Activated CD4-positive, alpha-beta T cell treated with anti-CD3 and anti-CD28 coated beads, Interleukin-2, amount 10 ng/mL, durations not matched to agents 7 days and 5 days (primary cell): ENCODE results near the gene VIPR1. TPM values are rescaled to one million over a fixed set of nuclear protein-coding genes. Genes with fewer than 3 reads are reported as not detected.
A peak's percentile ranks its signal among the peaks of the same experiment; 100 is the strongest.

ENCODE experiments used
- CTCF ChIA-PET: fragments of 350-600 bp; sonication (Branson Sonifier 250); formaldehyde crosslinking; loops from one replicate; lab custom pipeline; 2021; ENCODE audit warnings: antibody characterized with exemption; lab: Charles Lee
- POLR2A ChIA-PET: fragments of 350-600 bp; sonication (Branson Sonifier 250); formaldehyde crosslinking; loops from one replicate; lab custom pipeline; 2021; ENCODE audit warnings: antibody characterized with exemption; lab: Charles Lee
- DNase-seq: peaks from one replicate; pipeline ENCODE4 v3.0.0-alpha.2; 2020
- H3K27ac Mint-ChIP-seq: one replicate; pipeline ENCODE4 v1.8.0; 2021; ENCODE audit warnings: mild to moderate bottlenecking, moderate library complexity, mixed read lengths
- H3K27me3 Mint-ChIP-seq: one replicate; pipeline ENCODE4 v1.8.0; 2021; ENCODE audit warnings: mixed read lengths
- H3K36me3 Mint-ChIP-seq: one replicate; pipeline ENCODE4 v1.8.0; 2021; ENCODE audit warnings: low read depth, mixed read lengths
- H3K4me1 Mint-ChIP-seq: one replicate; pipeline ENCODE4 v1.8.0; 2021; ENCODE audit warnings: mixed read lengths
- H3K4me3 Mint-ChIP-seq: one replicate; pipeline ENCODE4 v1.8.0; 2021; ENCODE audit warnings: mild to moderate bottlenecking, moderate library complexity, mixed read lengths
- H3K9me3 Mint-ChIP-seq: one replicate; pipeline ENCODE4 v1.8.0; 2021; ENCODE audit warnings: mixed read lengths
- total RNA-seq, 2 experiments: library from RNA; stranded (reverse); gene quantifications; one replicate each; pipeline ENCODE4 v1.2.3, GENCODE V29; 2021

Gene VIPR1
- 10 to 100 TPM; 19.9 to 21.3 TPM for total RNA-seq

DNA sequence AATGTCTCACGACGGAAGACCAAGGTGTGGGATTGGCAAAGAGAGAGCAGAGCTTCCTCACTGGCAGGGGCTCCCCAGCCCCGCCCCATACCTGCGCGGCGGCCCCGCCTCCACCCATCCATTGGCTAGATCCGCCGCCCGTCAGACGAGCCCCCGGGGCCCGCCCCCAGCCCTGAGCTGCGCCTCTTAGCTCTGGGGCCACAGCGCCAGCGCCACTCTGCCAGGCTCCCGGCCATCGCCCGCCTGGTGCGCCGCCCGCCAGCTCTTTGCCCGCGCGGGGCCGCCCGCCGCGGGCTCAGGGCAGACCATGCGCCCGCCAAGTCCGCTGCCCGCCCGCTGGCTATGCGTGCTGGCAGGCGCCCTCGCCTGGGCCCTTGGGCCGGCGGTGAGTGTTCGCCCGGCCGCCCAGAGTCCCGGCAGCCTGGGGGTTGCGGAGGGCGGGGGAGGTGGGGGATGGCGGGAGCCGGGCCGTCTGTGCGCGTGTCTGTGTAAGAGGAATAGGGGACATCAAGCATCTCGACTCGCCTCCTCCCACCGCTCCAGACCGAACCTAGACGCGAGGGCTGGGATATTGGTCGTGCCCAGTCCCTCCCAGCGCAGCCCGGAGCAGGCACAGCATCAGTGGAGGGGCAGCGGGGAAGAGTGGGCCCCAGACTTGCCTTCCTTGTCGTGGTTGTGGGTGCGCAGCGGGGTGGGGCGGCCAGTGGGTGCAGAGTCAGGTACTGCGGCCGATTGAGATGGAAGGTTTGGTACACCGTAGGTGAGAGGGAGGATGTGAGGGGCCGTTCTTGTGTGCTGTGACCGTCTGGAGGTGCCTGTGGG, at the start of gene VIPR1:
TSS of gene VIPR1 (plus strand) at position 215 of the 822 bp plus-strand sequence. CDS start at position 308, 93 bp downstream.
- Mint-ChIP-seq H3K27ac (peak within 1 kb of the TSS; percentile 37), H3K9me3 (no peaks in the 10 kb centered on the region), H3K4me1 (peaks cover 43% of the 10 kb centered on the region), H3K27me3 (peaks cover 23% of the 10 kb centered on the region), H3K4me3 (peak within 1 kb of the TSS; percentile 78), H3K36me3 (no peaks in the 10 kb centered on the region)
- peak; percentile 91 for DNase-seq
- POLR2A ChIA-PET, result no interaction called here
- CTCF ChIA-PET, result interaction anchor here (0.6 to 1.7 kb wide), 16 partner anchors 9 to 378 kb away, joined by 3 to 9 read pairs (median 4); no protein-coding TSS in a partner anchor

GRCh38 chr3:42456211-42456610, 46.2 kb upstream of the VIPR1 start:
- peaks cover 21% of the 10 kb centered on the region for H3K27me3 Mint-ChIP-seq
- ChIA-PET POLR2A (no interaction called here), CTCF (no interaction called here)
- no peaks in the 10 kb centered on the region for H3K4me1 Mint-ChIP-seq
- no peak overlapping the region for H3K4me3 Mint-ChIP-seq
- DNase-seq, result no peak
- H3K27ac Mint-ChIP-seq, result no peak overlapping the region
- H3K36me3 Mint-ChIP-seq, result no peaks in the 10 kb centered on the region
- no peaks in the 10 kb centered on the region for H3K9me3 Mint-ChIP-seq

GRCh38 chr3:42459151-42459550, 43.3 kb upstream of the VIPR1 start:
- Mint-ChIP-seq H3K27me3 (peaks cover 21% of the 10 kb centered on the region), H3K4me1 (no peaks in the 10 kb centered on the region), H3K9me3 (no peaks in the 10 kb centered on the region), H3K4me3 (no peak overlapping the region), H3K27ac (no peak overlapping the region), H3K36me3 (no peaks in the 10 kb centered on the region)
- POLR2A ChIA-PET, result interaction anchor here (0.7 kb wide), 1 partner anchor 212 kb away, joined by 3 read pairs; no protein-coding TSS in a partner anchor
- CTCF ChIA-PET, result no interaction called here
- no peak for DNase-seq

DNA sequence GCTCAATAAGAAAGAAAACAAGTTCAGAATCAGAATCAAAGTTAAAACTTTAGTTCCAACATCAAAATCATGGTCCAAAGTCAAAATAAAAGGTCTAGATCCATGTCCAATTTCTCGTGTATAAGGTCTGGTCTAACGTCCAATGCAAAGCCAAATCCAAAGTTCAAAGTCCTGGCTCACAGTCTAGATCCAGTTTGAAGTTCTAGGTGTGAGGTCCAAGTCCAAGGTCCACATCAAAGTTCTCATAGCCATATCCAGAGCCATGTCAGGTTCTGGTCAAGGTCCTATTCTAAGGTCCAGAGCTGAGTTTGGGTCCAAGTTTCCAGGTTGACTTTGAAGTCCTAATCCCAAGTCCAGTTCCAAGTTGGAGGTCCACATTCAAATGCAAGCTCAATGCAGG, 40.7 kb upstream of the VIPR1 start:
- no peak for DNase-seq
- CTCF ChIA-PET, result no interaction called here
- no peaks in the 10 kb centered on the region for H3K36me3 Mint-ChIP-seq
- no peak overlapping the region for H3K4me3 Mint-ChIP-seq
- H3K9me3 Mint-ChIP-seq, result no peaks in the 10 kb centered on the region
- H3K4me1 Mint-ChIP-seq, result no peaks in the 10 kb centered on the region
- H3K27ac Mint-ChIP-seq, result no peak overlapping the region
- H3K27me3 Mint-ChIP-seq, result peaks cover 17% of the 10 kb centered on the region
- POLR2A ChIA-PET, result no interaction called here

GRCh38 chr3:42463093-42463492, 39.4 kb upstream of the VIPR1 start:
- H3K9me3 Mint-ChIP-seq, result no peaks in the 10 kb centered on the region
- no peaks in the 10 kb centered on the region for H3K4me1 Mint-ChIP-seq
- ChIA-PET POLR2A (no interaction called here), CTCF (no interaction called here)
- no peak overlapping the region for H3K4me3 Mint-ChIP-seq
- H3K36me3 Mint-ChIP-seq, result no peaks in the 10 kb centered on the region
- H3K27ac Mint-ChIP-seq, result no peak overlapping the region
- no peak for DNase-seq
- H3K27me3 Mint-ChIP-seq, result peaks cover 12% of the 10 kb centered on the region

GRCh38 chr3:42468111-42468510, 34.3 kb upstream of the VIPR1 start:
- Mint-ChIP-seq H3K4me1 (no peaks in the 10 kb centered on the region), H3K27me3 (peaks cover 7% of the 10 kb centered on the region), H3K9me3 (no peaks in the 10 kb centered on the region), H3K4me3 (no peak overlapping the region), H3K27ac (peak overlapping the region; percentile 10), H3K36me3 (no peaks in the 10 kb centered on the region)
- ChIA-PET POLR2A (no interaction called here), CTCF (no interaction called here)
- DNase-seq, result no peak

- POLR2A ChIA-PET, result no interaction called here
- Mint-ChIP-seq H3K4me1 (no peaks in the 10 kb centered on the region), H3K36me3 (no peaks in the 10 kb centered on the region), H3K9me3 (no peaks in the 10 kb centered on the region), H3K27ac (no peak overlapping the region), H3K27me3 (peaks cover 9% of the 10 kb centered on the region), H3K4me3 (no peak overlapping the region)
- CTCF ChIA-PET, result no interaction called here
- no peak for DNase-seq
Observed at GRCh38 chr3:42472555-42472954, 29.9 kb upstream of the VIPR1 start.

DNA sequence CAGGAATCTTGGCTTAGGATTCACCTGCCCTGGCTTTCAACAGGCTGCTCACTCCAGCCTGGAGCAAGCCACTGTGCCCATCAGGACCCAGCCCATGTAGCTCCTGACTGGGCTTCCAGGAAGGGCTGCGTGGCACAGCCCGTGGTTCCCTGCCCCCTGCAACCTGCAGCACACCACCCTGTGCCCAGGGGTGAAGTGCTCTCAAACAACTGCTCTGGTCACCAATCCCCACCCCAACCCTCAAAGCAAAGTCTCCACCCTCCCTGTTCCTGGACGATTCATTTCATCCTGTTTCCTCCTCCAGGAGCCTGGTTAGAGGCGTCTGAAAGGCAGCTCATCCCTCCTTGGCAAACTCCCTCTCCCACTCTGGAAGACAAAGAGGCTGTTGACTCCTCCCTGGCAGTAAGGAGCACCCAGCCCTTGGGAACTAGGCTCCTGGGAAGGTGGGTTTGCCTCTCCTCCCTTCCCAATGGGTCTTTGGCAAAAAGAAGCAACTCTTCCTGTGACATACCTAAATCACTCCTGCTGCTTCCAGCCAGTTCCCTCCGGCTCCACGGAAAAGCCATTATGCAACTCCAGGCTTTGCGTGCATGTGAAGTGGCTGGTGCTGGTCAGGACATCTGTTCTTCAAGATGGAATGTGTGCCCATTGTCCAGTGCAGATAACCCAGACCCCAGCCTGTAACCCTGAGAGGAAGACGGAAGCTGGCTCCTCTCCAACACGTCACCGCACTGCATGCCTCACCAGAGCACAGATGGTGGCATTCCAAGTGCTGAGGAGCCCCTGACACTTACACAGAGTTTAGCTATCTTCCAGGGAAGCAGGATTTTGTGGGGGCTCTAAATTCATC, 29.1 kb upstream of the VIPR1 start:
- Mint-ChIP-seq H3K9me3 (no peaks in the 10 kb centered on the region), H3K27me3 (peaks cover 7% of the 10 kb centered on the region), H3K27ac (no peak overlapping the region), H3K4me1 (no peaks in the 10 kb centered on the region), H3K4me3 (no peak overlapping the region), H3K36me3 (no peaks in the 10 kb centered on the region)
- POLR2A ChIA-PET, result no interaction called here
- CTCF ChIA-PET, result interaction anchor here (0.9 kb wide), 1 partner anchor 202 kb away, joined by 4 read pairs; no protein-coding TSS in a partner anchor
- DNase-seq, result no peak

DNA sequence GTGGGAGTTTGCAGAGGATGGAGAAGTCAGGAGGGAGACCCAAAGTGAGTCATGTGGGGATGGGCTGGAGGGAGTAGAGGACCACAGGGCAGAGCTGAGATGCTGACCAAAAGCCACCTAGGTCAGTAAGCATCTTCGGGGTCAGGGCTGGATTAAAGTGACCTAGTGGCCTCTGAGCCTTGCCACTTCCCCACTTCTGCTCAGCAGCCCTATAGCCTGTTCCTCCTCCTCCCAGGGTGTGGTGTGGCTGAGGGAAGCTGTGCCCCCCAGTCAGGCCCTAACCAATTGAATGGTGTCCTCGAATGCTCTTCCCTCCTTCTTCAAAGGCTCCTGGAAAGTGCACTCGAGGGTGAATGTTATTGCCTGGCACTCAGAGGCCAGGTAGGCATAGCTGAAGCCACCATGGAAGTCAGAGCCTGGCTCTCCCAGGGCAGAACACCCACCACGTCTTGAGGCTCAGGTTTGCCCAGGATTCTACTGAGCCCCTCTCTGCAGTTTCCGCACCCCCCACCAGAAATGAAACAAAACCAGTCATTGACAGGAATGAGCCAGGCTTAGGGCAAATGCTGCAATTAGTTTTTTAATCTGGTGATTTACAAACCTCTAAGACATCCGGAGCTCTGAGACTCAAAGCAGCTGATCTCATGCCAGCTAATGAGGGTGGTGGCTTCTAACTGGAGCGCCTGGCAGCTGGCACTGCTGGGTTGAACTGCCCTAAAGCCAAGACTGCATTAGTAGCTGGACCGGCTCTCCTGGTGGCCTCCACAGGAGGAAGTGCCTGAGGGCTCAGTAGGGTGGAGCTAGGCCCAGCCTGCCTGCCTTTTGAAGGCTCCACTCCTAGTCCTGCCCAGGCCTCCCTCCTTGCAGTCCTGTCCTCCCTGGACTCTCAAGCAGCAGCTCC, 26.0 kb upstream of the VIPR1 start:
- POLR2A ChIA-PET, result no interaction called here
- Mint-ChIP-seq H3K9me3 (peaks cover 4% of the 10 kb centered on the region), H3K27me3 (peaks cover 11% of the 10 kb centered on the region), H3K36me3 (peaks cover under 1% of the 10 kb centered on the region), H3K4me1 (no peaks in the 10 kb centered on the region), H3K27ac (no peak overlapping the region), H3K4me3 (no peak overlapping the region)
- DNase-seq, result no peak
- CTCF ChIA-PET, result no interaction called here

DNA sequence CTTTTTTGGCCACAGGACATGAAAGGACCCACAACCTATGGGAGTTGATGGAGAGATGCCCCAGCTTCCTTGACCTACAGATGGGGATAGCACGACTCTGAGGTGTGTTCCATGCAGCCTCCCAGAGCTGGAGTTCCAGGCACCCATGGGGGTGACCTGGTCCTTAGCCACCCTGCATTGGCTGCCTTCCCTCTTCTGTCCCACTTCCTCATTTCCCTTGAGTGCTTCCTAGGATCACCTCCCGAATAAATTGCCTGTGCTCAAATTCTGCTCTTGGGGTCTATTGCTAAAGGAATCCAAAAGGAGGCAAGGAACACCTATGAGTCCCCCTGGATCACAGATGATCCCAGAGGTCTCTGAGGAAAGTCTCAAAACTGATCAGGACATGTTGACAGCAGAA, 24.7 kb upstream of the VIPR1 start:
- no peak overlapping the region for H3K27ac Mint-ChIP-seq
- ChIA-PET CTCF (no interaction called here), POLR2A (no interaction called here)
- DNase-seq, result no peak
- H3K4me3 Mint-ChIP-seq, result no peak overlapping the region
- no peaks in the 10 kb centered on the region for H3K4me1 Mint-ChIP-seq
- H3K27me3 Mint-ChIP-seq, result peaks cover 12% of the 10 kb centered on the region
- H3K36me3 Mint-ChIP-seq, result peaks cover 1% of the 10 kb centered on the region
- H3K9me3 Mint-ChIP-seq, result peaks cover 11% of the 10 kb centered on the region

DNA sequence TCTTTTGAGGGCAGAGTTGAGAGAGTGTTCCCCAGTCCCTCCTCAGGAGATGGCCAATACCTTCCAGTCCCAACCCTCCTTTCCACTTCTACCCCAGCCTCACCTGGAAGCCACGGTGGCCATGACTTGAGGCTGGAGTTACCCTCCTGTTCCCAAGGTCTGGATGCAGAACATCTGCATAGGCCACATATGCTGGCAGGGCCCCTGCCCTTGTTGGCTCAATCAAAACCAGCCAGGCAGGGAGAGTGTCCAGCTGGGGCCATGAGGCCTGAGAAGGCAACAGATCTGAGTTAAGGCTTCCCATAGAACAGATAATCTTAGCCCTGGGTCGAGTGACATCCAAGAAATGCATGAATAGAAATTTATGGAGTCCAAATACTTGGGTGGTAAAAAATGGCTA, 23.6 kb upstream of the VIPR1 start:
- no peak for DNase-seq
- no peak overlapping the region for H3K27ac Mint-ChIP-seq
- no peaks in the 10 kb centered on the region for H3K4me1 Mint-ChIP-seq
- CTCF ChIA-PET, result no interaction called here
- H3K4me3 Mint-ChIP-seq, result no peak overlapping the region
- H3K27me3 Mint-ChIP-seq, result peaks cover 20% of the 10 kb centered on the region
- POLR2A ChIA-PET, result no interaction called here
- peaks cover 1% of the 10 kb centered on the region for H3K36me3 Mint-ChIP-seq
- H3K9me3 Mint-ChIP-seq, result peaks cover 11% of the 10 kb centered on the region

- ChIA-PET POLR2A (no interaction called here), CTCF (no interaction called here)
- no peaks in the 10 kb centered on the region for H3K4me1 Mint-ChIP-seq
- no peak overlapping the region for H3K27ac Mint-ChIP-seq
- no peak overlapping the region for H3K4me3 Mint-ChIP-seq
- peaks cover 4% of the 10 kb centered on the region for H3K9me3 Mint-ChIP-seq
- H3K36me3 Mint-ChIP-seq, result no peaks in the 10 kb centered on the region
- no peak for DNase-seq
- peaks cover 20% of the 10 kb centered on the region for H3K27me3 Mint-ChIP-seq
Observed at GRCh38 chr3:42486814-42487565, 15.5 kb upstream of the VIPR1 start.
